NCI-H1105 (cell line): ENCODE data around the gene FNDC11.
"Not testable (repeated sequence)": the region's sequence is repeated elsewhere in the genome, so short reads cannot be mapped to it uniquely, and the experiment has no call there.

Experiments
- DNase-seq: peaks from one replicate; lab custom pipeline; 2025; lab: John Stamatoyannopoulos, UW

The FNDC11 gene

DNA sequence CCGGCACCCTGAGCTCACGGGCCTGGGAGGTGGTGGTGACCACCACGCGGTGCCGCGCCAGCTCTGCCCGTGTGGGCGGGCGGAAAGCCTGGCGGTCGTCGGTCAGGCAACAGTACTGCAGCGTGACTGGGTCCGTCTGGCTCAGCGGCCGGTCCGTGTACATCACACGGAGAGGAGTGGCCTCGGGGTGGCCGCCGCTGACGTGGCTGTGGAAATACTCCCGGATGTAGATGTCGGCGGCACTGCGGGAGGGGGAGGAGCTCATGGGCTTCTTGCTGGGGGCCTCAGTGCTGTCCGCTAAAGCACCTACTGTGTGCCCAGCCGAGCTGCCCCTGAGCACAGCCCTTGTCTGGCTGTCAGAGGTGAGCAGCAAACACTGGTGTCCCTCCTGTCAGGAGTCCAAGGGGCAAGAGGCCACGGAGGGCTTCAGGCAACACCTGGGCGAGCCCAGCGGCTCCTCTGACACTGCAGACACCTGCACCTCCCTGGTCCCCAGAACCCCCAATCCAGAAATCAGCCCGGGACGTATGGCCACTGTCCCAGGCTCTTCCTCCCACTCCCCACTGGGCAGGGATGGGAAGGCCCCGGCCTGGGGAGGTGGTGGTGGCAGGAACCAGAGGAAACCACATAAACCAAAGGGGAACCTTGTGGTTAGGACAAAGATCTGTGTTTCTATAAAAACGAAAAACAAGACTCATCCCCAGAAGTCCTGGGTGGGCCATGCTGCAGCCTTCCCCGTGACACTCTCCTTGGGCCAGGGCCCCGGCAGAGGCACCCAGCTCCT lies 13.6 kb downstream of the FNDC11 start:
- DNase-seq: no peak

DNA sequence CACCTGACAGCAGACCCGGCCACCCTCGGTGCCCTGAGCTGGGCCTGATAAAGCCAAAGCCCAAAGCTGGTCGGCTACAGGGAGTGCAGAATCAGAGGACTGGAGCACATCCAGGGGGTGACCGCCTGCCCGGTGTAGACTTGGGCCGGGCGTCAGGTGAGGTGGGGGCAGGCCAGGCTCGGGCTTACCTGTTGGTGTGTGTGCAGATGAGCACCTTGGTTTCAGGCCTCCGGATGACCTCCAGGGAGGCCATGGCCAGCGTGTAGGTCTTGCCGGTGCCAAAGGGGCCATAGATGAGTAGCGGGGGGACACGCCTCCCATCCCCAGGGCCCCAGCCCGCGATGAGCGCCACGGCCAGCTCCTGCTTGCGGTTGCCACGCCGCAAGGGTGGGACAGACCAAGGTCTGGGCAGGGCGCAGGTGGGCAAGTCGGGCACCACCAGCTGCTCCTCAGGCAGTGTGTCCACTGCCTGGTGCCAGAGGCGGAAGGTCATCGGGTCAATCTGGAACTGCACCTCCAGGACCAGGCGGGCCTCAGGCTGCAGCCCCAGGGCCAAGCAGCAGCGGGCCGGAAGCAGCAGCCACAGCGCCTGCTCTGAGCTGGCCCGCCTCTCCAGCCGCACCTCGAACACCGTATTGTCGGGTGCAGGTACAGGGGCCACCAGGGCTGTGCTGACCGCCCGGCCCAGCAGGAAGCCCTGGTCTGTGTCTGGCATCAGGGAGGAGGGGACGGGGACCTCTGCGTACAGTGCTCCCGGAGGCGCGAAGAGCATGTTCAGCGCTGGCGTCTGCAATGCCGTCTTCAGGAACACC lies 14.4 kb downstream of the FNDC11 start:
- DNase-seq: no peak

DNA sequence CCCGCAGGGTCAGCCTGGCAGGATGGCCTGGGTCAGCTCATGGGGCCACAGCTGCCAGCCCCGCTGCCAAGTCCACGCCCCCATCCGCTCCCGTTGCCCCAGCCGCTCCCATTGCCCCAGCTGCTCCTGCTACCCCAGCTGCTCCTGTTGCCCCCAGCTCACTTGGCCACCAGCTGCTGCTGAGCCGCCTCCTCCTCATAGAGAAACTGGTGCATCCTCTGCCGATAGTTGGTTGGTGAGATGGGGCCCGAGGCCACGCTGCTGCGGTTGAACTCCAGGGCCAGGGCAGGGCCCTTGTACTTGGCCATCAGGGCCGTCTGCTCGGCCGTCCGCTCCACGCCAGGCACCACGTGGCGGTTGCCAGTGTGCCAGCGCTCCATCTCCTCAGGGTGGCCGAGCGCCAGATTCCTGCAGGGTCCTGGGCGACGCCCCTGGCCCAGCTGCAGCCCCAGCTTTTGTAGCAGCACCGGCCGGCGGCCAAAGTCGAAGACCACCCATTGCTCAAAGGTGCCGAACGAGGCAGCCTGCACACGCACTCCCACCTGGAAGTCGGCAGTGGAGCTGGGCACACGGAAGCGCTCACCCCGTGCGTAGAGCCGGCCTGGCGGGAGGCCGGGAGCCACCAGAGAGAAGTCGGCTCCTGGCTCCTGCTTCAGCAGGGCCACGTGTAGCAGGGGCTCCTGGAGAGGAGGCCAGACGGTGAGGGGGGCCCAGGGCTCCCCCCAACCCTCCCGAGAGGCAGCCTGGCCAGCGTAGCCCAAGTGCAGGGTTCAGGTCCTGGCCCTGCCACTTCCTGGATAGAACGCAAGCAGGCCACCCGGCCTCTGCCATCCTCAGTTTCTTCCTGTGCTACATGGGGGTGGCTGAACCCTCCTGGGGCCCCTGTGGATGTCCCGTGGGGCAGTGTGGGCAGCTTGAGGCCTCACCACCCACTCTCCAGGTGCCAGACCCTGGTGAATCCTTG lies 15.3 kb downstream of the FNDC11 start:
- no peak for DNase-seq

DNA sequence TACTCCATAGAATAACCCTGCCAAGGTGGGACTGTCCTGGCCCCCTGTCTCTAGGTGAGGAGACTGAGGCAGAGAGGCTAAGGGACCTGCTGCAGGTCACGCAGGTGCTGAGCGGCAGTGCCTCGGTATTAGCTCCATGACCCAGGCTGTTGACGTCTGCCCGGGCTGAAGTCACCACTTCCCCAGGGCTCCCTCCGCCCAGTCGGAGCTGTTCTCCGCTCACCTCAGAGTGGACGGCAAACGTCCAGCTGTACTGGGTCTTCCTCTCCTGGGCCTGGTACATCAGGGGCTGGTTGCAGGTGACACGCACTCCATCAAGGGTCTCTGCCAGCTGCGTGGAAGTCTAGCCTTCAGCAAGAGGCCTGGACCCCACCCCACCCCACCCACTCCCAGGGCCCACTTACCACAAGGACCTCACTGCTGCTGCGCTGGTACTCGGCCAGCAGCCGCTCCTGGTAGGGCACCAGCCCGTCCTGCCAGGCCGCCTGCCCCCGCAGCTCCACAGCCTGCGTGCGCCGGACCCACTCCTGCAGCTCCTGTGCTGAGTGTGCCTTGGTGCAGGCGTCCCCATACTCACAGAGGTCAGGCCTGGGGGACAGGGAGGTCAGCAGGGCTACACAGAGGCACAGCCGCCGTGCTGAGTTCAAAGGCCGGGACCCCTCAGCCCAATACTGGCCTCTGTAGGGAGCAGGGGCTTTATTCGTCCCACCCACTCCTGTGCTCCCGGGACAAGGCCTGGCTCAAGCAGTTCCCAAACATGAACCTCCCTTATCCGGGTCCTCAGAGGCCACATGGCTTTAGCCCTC lies 16.5 kb downstream of the FNDC11 start:
- DNase-seq: no peak

DNA sequence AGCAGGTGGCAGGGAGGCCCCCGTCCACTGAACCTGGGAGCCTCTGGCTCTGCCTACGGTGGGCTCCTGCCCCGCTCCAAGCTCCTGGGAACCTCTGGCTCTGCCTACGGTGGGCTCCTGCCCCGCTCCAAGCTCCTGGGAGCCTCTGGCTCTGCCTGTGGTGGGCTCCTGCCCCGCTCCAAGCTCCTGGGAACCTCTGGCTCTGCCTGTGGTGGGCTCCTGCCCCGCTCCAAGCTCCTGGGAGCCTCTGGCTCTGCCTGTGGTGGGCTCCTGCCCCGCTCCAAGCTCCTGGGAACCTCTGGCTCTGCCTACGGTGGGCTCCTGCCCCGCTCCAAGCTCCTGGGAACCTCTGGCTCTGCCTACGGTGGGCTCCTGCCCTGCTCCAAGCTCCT lies 17.1 kb downstream of the FNDC11 start:
- not testable (repeated sequence) for DNase-seq

DNA sequence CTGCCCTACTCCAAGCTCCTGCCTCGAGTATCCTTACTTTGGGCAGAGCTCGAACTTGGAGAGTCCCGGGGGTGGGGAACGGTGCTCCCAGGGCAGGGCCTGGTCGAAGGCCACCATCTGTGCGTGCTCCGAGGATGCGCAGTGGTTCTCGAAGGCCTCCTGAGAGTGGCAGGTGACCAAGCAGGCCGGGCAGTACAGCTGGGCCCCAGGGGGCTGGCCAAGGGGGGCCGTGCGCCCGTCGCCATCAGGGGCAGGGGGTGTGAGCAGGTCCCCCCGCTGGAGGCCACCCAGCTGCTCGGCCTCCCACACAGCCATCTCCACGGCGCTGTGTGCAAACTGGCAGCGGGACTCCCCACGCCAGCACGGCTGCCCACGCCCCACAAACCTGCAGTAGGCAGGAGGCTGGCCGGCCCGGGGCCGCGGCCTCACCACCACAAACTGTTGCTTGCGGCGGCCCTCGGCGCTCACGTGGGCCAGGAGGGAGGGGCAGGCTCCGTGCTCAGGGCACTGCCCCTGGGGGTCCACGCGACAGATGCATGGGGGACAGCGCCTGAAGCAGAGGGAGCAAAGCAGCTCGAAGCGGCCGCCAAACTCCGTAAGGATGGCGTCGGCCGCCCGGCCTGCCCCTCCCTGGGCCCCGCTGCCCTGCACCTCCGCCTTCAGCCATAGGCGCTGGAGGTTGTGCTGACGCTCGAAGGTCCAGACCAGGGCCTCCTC lies 18.3 kb downstream of the FNDC11 start:
- DNase-seq: no peak

DNA sequence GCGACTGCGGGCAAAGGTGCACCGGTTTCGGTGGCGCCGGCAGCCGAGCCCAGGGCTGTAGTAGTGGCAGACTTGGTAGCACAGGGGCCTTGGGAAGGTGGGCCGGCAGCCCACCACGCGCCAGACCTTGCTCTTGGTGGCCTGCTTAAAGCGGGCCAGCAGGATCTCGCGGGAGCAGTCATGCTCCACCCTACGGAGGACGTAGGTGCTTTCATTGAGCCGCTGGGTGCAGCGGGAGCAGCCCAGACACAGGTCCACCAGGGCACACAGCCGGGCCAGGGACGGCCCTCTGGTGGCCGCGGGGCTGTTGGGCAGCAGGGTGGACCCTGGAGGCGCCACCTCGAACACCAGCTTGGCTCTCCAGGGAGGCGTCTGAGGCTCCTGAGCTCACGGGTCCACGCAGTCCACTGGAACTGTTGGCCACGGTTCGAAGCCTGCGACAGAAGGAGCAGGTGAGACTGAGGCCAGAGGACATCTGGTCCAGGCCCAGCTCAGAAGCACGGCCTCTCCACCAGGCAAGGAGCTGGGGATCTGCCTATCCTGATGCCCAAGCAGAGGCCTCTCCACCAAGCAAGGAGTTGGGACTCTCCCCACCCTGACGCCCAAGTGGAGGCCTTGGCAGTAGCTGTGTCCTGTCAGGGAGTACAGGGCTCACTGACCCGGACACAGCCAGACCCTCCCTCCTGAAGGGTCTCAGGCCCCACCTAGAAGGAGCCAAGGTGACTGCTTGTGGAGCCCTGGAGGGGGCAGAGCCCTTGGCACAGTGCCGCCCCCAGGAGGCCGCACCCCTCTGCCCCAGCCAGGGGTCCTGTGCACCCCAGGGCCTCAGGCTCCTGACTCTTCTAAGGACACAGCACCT lies 19.1 kb downstream of the FNDC11 start:
- no peak for DNase-seq

DNA sequence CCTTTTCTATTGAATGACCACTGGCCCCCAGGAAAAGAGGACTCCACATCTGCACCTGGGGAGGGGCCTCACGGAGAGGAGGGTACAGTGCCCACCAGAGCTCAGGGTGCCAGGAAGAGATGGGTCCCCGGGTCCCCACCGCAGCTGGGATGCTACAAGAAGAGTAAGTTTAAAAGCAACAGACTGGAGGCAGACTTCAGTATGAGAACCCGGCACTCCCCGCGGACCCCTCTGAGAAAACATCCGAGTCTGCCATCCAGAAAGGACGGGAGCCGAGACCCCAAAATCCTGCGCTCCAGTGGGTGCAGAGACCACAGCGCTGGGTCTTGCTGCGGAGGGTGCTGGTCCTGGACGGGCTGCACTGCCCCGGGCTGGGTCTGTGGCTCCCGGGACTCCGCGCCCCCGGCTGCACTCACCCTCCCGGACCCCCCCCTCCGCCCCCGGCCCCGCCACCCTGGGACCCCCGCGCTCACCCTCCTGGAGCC lies 19.7 kb downstream of the FNDC11 start:
- DNase-seq: no peak

DNA sequence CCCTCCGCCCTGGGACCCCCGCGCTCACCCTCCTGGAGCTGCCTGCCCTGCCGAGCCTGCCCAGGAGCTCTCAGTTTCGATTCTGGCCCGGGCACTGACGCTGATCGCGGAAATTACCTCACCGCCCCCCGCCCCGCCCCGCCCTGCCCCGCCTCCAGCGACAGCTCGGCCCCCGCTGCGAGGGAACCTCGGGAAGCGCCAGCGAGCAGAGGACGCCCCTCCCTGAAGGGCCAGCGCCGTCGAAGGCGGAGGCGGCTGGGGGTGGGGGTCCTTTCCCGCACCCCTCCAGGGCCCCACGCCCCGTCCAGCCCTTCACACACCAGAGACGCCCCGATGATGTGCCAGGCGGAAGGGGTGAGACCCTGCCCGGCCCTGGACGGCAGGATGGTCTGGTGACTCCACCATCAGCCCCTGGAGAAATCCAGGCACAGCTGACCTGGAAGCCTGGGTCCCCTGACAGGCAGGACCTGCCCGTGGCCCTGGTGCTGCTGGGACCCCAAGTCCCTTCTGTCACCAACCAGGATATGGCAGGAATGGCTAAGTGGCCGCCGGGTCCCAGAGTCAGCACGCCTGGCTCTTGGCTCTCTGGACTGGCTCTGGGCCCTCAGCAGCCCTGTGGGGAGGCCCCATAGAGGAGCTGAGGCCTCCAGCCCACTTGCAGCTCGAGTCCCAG lies 20.3 kb downstream of the FNDC11 start, which contains the start of gene HELZ2:
TSS of gene HELZ2 (minus strand) at position 84 of the 673 bp plus-strand sequence. CDS start 1,854 bp downstream, outside the sequence.
- peak; percentile 44 for DNase-seq

DNA sequence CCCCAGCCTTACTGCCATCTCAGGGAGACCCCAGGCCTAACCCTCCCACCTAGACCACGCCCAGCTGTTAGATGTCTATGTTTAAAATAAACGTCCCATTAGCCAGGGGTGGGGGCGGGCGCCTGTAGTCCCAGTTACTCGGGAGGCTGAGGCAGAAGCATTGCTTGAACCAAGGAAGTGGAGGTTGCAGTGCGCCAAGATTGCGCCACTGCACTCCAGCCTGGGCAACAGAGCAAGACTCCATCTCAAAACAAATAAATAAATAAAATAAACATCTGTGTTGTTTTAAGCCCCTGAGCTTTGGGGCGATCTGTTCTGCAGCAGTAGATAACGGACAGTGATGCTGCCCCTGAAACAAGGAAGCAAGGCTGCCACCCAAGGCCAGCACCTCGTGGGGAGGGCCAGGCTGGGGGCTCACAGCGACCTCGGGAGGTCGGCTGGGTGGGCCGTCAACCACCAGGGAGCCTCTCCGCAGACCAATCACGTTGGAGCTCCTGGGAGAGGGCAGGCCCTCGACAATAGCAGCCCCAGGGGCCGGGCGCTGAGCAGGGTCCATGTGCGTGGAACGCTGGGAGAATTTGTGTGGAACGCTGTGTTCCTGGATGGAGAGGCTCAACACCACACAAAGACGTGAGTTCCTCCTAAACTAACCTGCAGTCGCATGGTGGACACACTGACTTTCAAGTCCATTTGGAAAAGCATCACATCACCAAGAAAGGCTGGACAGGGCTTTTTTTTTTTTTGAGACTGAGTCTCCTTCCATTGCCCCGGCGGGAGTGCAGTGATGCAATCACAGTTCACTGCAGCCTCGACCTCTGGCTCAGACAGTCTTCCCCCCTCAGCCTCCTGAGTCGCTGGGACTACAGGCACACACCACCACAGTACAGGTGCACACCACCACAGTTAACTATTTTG lies 21.1 kb downstream of the FNDC11 start:
- no peak for DNase-seq

DNA sequence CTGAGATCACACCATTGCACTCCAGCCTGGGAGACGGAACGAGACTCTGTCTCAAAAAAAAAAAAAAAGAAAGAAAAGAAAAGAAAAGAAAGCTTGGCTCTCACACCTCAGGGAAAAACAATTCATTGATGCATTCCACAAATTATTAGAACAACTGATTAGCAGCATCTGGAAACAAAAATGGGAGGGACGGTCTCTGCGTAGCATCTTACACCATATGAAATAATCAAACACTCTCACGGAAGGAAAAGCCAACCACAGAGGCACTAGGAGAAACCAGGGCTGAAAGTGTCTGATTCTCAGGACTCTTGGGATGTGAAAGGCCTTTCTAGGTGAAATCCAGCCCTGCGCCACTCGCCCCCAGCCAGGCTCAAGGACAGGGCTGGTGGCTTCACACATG lies 22.4 kb downstream of the FNDC11 start:
- no peak for DNase-seq

DNA sequence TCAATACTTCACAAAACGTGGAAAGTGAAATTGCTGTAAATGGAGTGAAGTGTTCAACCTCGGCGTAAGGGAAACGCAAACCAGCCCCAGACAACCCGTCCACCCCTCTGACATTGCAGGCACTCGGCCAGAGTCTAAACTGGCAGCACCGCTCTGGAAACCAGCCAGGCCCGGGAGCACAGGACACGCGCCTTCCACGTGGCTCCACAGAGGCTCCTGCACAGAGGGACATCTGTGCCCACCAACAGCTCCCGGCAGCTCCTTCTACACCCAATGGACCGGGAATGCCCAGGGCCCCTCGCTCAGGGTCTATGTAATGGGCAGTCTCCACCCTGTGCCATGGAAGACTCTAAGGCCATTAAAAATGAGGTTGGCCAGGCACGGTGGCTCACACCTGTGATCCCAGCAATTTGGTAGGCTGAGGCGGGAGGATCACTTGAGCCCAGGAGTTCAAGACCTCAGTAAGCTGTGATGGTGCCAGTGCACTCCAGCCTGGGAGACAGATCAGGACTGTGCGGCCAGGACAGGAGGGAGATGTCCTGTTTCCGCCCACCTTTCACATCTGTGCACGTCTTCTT lies 23.4 kb downstream of the FNDC11 start:
- DNase-seq: peak; percentile 65

DNA sequence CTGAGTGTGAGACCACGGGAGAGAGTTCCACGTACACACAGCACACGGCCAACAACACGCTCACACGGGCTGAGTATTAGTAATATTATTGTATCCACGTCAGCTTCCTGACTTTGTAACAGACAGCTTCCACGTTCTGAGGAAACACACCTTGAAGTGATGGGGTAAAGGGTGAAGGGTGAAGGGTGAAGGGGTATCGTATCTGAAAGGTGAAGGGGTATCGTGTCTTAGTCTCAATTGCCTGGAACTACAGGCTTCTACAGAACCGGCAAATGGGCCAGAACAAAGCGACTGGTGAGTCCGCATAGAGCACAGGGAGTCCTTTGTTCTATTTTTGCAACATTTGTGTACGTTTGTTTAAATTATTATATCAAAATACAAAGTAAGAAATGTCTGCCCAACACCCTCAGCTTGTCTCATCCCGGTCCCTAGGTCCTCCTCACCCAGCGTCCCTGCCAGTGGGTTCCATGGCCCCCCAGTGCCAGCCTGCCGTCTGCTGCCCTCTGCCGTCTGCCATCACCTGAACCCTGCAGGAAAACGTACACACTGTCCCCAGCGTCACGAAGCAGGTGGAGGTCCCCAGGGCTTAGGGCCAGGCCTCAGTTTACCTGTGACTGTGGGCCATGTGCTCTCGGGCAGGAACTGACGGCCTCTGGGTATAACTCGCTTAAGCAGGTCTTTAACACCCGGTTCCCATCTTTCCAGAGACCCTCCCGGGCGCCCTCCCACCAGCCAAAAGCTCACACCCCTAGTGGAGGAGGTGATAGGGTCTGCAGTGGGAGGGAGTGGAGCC lies 24.5 kb downstream of the FNDC11 start:
- no peak for DNase-seq

DNA sequence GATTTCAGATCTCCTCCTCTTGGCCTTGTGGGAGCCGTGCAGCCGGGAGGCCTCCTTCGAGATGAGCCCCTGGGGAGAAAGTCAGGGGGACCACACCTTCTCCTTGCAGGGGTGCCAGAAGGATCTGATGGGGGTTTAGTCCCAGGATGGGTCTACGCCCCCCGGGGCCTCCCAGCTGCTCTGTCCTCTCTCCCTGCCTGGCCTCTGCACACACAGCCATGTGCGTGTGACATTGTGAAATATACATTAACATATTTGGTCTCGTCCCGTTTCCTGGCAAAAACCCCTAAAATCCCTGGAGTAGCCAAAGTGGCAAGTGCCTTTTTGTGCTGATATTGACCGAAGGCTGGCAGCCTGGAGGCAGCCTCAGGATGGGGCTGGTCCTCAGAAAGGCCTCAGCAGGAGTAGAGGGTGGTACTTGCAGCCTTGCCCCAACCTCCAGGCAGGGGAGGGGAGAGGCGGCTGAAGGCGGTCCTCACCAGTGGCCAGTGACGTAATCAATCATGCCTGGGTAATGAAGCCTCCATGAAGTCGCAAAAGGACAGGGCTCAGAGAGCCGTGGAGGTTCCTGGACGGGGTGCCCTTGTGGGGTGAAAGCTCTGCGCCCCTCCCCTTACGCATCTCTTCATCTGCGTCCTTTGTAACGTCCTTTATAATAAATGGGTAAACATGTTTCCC lies 25.2 kb downstream of the FNDC11 start:
- DNase-seq: no peak

DNA sequence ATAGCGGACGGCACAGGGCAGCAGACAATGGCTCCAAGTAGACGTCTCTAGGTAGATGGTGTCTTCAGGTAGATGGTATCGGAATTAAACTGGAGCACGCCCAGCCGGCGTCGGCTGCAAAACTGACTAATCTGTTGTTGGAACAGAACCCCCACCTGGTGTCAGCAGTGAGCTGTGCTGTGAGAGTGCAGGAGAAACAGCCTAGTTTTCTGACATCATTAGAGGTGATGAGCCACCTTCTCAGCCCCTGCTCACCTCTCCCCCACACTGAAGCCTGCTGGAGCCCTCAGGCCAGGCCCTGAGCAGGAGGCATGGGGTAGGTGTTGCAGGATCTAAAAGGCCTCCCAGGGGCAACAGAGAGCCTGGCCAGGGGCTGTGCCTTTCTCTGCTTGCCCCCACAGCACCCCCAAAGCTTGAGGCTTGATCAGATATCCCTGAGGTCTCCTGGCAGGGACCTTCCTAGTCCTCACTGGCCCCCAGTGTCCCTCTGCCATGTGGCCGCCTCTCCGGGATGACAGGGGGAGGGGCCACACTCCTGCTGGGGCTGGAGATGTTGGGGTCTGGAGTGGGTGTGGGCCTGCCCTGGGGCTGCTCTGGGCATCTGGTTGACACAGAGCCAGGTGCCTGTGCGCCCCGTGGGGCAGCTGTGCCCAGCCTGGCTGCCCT lies 27.0 kb downstream of the FNDC11 start:
- DNase-seq: peak; percentile 5
